ENCODE data around the gene EPOP.

Gene EPOP

GRCh38 chr17:38674749-38675615, at the start of gene EPOP:
EPOP (minus strand) TSS chr17:38674957; CDS start chr17:38674495, 462 bp downstream.
- no peak for FAIRE-seq

DNA sequence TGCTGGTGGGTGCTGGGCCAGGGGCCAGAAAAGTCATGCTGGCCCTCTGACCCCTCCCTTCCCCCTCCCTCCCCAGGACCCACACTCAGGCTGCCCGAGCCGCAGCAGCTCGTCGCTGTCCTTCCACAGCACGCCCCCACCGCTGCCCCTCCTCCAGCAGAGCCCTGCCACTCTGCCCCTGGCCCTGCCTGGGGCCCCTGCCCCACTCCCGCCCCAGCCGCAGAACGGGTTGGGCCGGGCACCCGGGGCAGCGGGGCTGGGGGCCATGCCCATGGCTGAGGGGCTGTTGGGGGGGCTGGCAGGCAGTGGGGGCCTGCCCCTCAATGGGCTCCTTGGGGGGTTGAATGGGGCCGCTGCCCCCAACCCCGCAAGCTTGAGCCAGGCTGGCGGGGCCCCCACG, 47.0 kb upstream of the EPOP start:
- FAIRE-seq: no peak

DNA sequence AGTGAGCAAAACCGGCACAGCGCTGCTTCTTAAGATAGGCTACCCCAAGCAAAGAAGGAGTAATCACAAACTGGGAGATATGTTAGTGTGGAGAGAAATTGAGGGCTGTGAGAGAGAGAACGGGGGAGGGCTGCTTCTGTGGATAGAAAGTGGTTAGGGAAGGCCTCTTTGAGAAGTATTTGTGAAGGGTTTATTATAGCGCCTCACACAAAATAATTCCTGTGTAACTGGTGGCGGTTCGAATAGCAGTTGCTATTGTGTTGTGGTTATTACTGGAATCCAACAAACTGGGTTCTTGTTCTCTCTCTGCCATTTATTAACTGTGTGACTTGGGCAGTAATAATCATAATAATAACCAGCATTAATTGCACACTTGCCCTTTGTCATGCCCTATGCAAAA, 46.2 kb upstream of the EPOP start:
- no peak for FAIRE-seq

DNA sequence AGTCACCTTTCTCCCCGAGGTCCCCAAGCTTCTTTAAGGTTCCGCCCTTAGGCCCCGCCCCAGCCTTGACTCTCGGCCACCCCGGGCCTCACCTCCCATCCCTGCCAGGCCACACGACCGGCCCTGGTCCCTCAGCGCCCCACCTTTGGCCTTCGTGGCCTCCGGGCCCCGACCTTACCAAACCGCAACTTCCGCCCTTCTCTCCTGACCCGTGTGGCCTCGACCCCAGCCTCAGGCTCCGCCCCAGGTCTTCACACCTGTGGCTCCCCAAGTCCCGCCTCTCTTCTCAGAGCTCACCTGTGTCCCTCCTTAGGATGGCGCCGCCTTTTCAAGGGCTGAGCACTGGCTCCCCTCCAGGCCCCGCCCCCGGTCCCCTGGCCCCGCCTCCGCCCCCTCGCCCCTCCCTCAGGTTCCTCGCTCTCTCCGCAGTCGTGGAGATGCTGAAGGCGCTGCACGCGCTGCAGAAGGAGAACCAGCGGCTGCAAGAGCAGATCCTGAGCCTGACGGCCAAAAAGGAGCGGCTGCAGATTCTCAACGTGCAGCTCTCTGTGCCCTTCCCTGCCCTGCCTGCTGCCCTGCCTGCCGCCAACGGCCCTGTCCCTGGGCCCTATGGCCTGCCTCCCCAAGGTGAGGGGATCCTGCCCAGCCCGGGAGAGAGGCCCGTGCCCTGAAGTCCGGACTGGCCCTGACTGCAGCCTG, 45.3 kb upstream of the EPOP start:
- FAIRE-seq: no peak

DNA sequence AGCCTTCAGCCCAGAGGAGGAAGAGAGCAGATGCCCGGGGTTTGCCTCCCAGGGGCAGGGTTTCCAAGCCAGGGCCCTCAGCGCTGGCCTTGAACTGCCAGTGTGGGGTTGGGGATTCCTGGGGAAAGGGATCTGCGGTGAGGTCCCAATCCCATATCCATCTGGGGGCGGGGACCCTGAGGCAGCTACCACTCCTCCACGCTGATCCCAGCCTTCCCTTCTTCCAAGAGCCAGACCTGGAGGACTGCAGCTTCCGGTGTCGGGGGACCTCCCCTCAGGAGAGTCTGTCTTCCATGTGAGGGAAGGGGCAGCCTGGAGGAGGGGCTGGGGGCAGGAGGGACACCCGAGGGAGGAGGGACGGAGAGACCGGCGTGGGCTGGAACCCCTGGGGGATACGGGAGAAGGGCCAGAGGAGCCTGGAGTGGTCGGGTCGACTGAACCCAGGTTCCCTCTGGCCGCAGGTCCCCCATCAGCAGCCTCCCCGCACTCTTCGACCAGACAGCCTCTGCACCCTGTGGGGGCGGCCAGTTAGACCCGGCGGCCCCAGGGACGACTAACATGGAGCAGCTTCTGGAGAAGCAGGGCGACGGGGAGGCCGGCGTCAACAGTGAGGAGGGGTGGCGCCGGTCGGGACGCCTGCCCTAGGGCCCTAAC, 44.7 kb upstream of the EPOP start:
- no peak for FAIRE-seq

DNA sequence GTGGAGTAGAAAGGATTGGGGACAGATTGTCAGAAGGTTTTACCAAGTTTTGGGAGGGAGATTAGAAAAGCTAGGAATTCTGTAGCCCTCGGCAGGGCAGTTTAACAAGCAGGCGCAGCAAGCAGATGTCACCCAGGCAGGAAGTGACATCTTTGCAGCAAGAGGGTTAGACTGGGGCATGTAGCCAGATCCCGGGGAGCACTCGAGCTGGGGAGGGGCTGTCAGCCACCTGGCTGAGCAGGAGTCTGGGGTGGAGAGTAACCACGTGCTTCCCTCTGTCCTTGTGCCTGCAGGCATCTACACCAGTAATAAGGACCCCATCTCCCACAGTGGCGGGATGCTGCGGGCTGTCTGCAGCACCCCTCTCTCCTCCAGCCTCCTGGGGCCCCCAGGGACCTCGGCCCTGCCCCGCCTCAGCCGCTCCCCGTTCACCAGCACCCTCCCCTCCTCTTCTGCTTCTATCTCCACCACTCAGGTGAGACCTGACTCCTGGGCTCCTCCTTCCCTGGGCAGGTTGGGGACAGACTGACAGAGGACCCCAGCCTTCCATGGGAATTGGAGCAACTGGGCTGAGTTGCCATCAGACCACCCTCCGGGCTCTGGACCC, 42.5 kb upstream of the EPOP start:
- no peak for FAIRE-seq

GRCh38 chr17:38716368-38717005, 41.7 kb upstream of the EPOP start:
- FAIRE-seq: no peak

DNA sequence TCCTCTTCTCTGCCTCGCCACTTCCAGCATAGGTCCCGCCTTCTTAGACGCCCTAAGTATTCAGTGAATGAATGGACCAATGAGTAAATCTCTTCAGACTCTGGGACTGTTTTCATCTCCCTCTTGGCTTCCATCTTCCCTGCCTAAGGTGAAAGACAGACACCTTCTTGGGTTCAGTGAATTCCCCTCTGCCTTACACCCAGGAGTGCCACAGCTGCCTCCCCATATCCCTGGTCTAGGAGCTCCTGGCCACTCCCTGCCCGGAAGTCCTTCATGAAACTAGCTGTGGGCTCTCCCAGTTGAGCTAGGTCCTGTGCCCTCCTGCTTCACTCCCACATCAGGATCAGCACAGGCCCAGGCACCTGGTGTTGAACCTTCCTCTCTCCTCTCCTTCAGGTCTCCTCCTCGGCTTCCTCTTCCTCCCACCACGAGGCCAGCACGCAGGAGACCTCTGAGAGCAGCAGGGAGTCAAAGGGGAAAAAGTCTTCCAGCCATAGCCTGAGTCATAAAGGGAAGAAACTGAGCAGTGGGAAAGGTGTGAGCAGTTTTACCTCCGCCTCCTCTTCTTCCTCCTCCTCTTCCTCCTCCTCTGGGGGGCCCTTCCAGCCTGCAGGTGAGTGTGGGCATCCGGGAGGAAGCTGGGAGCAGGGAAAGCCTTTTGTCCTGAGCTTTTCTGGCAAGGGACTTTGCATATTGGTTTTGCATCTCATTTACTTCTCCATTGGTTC, 40.6 kb upstream of the EPOP start:
- no peak for FAIRE-seq

DNA sequence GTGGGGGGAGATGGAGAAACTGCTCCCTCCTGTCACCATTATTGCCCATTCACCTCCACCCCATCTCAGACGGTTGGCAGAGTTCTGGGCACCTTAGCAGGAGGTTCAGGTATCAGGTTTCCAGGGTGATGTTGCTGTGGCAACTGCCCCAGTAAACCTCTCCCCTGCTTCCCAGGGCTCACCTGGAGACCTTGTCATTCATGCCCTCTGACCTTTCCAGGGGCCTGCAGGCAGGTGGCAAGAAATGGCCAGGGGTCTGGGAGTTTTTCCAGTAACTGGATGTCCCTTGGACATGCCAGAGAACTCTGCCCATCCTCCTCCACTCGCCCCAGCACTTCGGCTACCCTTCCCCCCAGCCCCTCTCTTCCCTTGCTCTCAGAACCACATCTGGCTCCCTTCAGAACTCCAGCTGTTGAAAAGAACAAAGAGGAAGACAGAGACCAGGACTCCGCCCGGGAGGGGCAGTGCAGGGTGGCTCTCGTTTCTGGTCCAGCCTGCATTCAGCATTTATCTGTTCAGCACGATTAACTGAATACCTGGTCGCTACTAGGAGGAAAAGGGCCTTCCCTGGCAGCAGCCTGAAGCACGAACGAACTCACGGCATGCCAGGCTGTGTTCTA, 38.8 kb upstream of the EPOP start:
- FAIRE-seq: no peak

DNA sequence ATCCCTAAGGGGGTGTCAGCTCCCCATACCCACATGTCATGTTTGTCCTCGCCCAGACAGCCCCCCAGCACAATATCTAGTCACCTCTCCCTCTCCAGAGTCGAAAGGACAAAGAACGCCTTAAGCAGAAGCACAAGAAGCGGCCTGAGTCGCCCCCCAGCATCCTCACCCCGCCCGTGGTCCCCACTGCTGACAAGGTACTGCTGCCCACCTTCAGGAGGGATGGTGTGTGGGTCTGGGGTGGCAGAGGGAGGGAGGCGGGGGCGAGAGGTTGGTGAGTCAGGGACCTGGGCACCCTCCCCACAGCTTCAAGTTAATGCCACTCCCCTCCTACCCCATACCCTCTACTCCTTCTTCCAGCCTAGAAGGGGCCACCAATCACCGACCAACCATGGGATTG, 37.8 kb upstream of the EPOP start:
- no peak for FAIRE-seq

DNA sequence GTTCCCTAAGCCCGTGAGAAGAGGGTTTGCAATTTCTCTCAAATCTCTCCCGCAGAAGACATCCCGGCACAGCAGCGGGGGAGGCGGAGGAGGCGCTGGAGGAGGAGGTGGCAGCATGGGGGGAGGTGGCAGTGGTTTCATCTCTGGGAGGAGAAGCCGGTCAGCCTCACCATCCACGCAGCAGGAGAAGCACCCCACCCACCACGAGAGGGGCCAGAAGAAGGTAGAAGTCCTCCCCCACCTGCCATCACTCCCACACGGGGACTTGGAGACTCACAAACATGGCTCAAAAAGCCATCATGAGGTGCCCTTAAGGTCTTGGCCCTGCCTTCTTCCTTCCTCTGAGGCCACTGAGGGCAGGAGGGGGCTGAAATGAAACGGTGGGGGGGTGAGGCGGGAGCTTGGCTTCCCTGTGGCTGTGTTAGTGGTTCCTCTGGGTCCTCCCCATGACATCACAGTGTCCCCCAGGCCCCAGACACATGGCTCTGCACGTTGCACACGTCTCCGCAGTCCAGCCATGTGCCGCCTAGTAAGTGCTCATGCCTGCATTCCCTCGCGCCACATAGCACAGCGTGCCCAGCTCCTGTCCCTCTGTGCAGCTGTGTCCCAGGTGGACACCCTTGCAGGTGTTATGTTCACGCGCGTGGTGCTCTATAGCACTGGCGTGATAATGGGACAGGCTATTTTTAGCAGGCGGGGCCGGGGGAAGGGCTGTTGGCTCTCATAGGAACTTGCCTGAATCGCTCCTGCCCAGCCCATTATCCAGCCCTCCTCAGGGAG, 37.2 kb upstream of the EPOP start:
- FAIRE-seq: no peak

GRCh38 chr17:38710985-38711384, 36.2 kb upstream of the EPOP start:
- FAIRE-seq: no peak

DNA sequence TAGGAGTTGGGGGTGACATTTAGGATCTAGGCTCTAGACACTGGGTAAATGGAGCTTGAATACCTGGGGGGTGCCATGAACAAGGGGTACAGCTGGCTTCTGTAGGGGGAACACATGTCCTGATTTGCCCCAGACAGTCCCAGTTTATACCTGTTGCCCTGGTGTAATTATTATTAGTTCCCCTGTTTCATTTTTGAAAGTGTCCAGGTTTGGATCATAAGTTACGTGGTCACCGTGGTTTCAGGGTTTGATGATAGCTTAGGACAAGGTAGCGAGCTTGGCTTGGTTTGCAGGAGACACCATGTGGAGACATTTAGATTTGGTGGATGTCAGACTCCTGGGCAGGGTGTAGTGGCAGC, 35.8 kb upstream of the EPOP start:
- FAIRE-seq: no peak

GRCh38 chr17:38709864-38710603, 35.3 kb upstream of the EPOP start:
- no peak for FAIRE-seq

- no peak for FAIRE-seq
These were observed 34.5 kb upstream of the EPOP start for GRCh38 chr17:38709104-38709820.

DNA sequence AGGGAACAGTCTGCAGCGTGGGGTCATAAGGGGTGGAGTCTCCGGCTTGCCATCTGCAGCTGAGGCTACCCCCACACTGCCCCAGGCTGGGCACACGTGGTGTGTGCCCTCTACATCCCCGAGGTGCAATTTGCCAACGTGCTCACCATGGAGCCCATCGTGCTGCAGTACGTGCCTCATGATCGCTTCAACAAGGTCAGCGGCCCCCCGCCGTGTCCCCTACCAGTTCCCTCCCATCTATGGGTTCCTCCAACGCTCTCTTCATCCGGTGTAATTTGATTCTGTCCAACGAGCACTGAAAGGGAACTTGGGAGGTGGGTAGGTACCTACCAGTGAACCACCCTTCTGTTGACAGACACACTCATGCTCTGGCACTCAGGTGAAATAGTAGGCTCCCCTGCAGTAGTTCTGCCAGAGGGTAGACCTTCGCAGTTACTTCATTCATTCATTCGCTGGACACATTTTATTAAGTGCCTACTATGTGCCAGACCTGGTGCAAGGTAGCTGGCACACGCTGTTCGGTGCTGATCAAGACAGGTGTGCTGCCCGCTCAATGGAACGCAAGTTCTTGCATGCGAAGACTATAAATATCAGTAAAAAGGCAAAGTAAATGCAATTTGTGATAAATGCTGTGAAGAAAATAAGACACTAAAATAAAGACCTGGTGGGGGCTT, 33.1 kb upstream of the EPOP start:
- no peak for FAIRE-seq

DNA sequence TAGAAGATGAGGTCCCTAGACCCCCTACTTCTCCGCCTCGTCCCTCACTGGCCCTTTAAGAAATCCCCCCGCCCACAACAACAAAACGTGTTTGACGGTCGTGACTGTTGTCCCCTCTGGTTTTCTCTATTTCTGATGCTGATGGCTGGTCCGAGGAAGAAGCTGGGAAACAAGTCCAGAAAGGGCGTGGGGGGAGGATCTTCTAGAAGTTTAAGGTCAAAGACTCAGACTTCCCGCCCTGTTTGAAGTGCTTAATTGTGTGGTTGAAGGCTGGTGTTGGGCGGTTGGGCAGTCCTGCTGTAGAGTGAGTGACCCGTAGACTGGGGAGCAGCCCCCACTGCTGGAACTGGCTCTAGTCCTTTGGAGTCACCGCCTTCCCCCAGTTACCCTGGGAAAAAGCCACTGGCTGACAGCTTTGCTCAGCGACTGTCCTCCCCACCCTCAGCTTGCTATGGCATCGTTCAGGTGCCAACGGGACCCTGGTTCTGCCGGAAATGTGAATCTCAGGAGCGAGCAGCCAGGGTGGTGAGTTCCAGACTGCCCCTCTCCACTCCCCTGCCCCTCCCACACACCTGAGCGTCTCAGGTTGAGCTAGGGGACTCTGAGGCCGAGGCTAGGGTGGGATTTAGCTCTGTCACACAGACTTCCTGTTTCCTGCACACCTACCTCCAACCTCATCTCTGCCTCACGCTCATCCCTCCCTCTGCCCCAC, 31.9 kb upstream of the EPOP start:
- FAIRE-seq: no peak

DNA sequence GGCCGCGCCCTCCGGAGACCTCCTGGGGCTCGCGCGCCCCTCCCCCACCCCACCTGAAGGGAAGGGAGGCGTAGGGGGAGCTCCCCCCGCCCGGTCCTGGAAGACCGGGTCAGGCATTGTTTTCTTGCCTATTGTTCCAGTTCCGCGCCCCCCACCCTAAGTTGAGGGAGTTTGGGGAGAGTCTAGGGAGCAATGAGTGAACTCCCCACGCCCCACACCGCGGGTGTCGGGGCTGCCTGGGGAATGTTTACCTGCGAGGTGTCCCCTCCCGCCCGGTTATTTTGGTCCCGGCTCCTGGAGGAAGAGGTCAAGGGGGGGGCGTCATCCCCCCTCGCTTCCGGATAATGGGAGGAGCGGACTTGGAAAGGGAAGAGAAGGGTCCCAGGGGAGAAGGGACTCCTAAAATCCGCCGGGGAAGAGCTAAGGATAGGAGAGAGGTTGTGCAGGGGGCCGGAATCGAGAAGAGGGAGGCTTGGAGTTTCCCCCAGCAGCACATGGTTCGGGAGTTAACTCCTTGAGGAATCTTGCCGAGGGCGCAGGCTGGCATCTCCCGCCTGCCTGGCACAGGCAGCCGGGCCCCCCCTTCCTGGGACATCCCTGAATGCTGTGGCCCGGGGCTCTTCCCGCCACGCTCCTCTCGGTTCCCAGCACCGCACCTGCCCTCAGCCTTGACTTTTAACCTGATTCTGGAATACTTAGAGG, 31.2 kb upstream of the EPOP start:
- FAIRE-seq: no peak

Measured in G401.6 (cell line).